Body of pancreas (tissue), 4 donors: Measurements from ENCODE around the gene DYNC1I1.

Experiments used
- POLR2A ChIP-seq, 3 donors: fragments of 450-650 bp; IDR thresholded peaks; one replicate each; pipeline ENCODE4 v1.6.1; 2016; ENCODE audit warnings: antibody characterized with exemption in 3 of 3, mild to moderate bottlenecking in 2 of 3
- TF ChIP-seq, protein P1 (sequence below), 7 experiments: fragments of 450-650 bp in 4 of 7; fragments of 200-600 bp in 3 of 7; sonication (generic) in 3 of 7; IDR thresholded peaks; one replicate each; pipeline ENCODE4 v1.5.1; 2016 to 2019; ENCODE audit warnings: antibody characterized with exemption in 7 of 7

DNA sequence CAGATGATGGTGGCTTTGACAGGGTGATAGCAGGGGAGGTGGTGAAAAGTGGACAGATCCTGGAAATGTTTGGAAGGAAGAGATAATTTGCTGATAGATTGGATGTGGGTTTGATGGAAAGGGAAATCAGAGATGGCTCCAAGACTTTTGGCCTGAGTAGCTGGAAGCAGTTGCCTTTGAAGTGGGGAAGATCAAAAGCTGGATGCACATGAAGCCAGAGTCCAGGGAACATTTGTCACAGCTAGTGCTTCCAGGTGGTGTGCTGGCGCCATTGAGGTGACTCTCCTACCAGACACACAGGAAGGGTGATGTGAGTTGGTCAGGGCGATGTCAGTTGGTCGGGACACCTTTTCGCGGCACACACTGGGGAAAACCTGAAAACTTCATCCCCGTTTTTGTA, 15.9 kb downstream of the DYNC1I1 start:
- no peak for TF ChIP-seq POLR2A (IDR thresholded peaks at IDR 0.05)
- TF ChIP-seq, protein P1, sequence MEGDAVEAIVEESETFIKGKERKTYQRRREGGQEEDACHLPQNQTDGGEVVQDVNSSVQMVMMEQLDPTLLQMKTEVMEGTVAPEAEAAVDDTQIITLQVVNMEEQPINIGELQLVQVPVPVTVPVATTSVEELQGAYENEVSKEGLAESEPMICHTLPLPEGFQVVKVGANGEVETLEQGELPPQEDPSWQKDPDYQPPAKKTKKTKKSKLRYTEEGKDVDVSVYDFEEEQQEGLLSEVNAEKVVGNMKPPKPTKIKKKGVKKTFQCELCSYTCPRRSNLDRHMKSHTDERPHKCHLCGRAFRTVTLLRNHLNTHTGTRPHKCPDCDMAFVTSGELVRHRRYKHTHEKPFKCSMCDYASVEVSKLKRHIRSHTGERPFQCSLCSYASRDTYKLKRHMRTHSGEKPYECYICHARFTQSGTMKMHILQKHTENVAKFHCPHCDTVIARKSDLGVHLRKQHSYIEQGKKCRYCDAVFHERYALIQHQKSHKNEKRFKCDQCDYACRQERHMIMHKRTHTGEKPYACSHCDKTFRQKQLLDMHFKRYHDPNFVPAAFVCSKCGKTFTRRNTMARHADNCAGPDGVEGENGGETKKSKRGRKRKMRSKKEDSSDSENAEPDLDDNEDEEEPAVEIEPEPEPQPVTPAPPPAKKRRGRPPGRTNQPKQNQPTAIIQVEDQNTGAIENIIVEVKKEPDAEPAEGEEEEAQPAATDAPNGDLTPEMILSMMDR (IDR thresholded peaks at IDR 0.05): no peak
